CD14-positive monocyte (primary cell): ENCODE measurements around the gene CMTM3. TPM values are rescaled to one million over a fixed set of nuclear protein-coding genes. Genes with fewer than 3 reads are reported as not detected.
A peak's percentile ranks its signal among the peaks of the same experiment; 100 is the strongest.

Experiments
- DNase-seq, 3 donors: peaks; one replicate each; pipeline ENCODE4 v3.0.0-alpha.2; 2011 to 2022
- H2AFZ ChIP-seq: 2 replicates; pipeline ENCODE4 v1.6.0; 2012; ENCODE audit warnings: mild to moderate bottlenecking, low read depth, low read length, inconsistent platforms; ENCODE audit not compliant: insufficient read depth, poor library complexity, severe bottlenecking
- H3K27ac ChIP-seq, 2 donors: 1 replicate in 1 of 2; 2 replicates in 1 of 2; pipeline ENCODE4 v1.5.1; 2012 to 2013; ENCODE audit warnings: low read length in 2 of 2, control low read depth in 1 of 2, inconsistent platforms in 1 of 2, low read depth in 1 of 2, mild to moderate bottlenecking in 1 of 2
- H3K27me3 ChIP-seq, 2 donors: one replicate each; pipeline versions ENCODE4 v1.6.0 to v1.6.1; 2011 to 2013; ENCODE audit warnings: low read length in 2 of 2; ENCODE audit not compliant: control insufficient read depth in 2 of 2, insufficient read depth in 2 of 2
- H3K36me3 ChIP-seq, 2 donors: replicated peaks in 1 of 2; 1 replicate in 1 of 2; 2 replicates in 1 of 2; pipeline versions ENCODE4 v1.5.1 to v1.6.1; 2012 to 2013; ENCODE audit warnings: low read length in 2 of 2, control low read depth in 1 of 2, inconsistent platforms in 1 of 2, mild to moderate bottlenecking in 1 of 2; ENCODE audit not compliant: insufficient read depth in 2 of 2, control insufficient read depth in 1 of 2
- H3K4me1 ChIP-seq, 2 donors: 1 replicate in 1 of 2; 2 replicates in 1 of 2; pipeline versions ENCODE4 v1.5.1 to v1.6.1; 2012 to 2013; ENCODE audit warnings: low read length in 2 of 2, control low read depth in 1 of 2, inconsistent platforms in 1 of 2, mild to moderate bottlenecking in 1 of 2, moderate library complexity in 1 of 2; ENCODE audit not compliant: insufficient read depth in 2 of 2, control insufficient read depth in 1 of 2
- H3K4me2 ChIP-seq: replicated peaks from 2 replicates; pipeline ENCODE3; 2012; ENCODE audit warnings: low read length, moderate library complexity, mild to moderate bottlenecking; ENCODE audit not compliant: poor library complexity, severe bottlenecking; ENCODE audit errors: extremely low read depth
- H3K4me3 ChIP-seq, 3 experiments: fragments of 200-600 bp in 1 of 3; sonication (generic) in 1 of 3; replicated peaks in 1 of 3; 1 replicate in 2 of 3; 2 replicates in 1 of 3; pipeline ENCODE4 v1.5.1; 2011 to 2013; ENCODE audit warnings: low read length in 3 of 3, mild to moderate bottlenecking in 3 of 3, control low read depth in 2 of 3, low read depth in 2 of 3, inconsistent platforms in 1 of 3, moderate library complexity in 1 of 3
- H3K79me2 ChIP-seq: 2 replicates; pipeline ENCODE4 v1.6.0; 2012; ENCODE audit warnings: mild to moderate bottlenecking, control low read depth, inconsistent platforms, low read length, moderate library complexity; ENCODE audit not compliant: insufficient read depth
- H3K9ac ChIP-seq: 2 replicates; pipeline ENCODE4 v1.6.0; 2017; ENCODE audit warnings: low read length, mild to moderate bottlenecking; ENCODE audit not compliant: insufficient read depth, poor library complexity, severe bottlenecking
- H3K9me3 ChIP-seq, 2 donors: replicated peaks in 1 of 2; 1 replicate in 1 of 2; 2 replicates in 1 of 2; pipeline versions ENCODE4 v1.5.1 to v1.6.1; 2012 to 2013; ENCODE audit warnings: low read length in 2 of 2, control low read depth in 1 of 2; ENCODE audit not compliant: control insufficient read depth in 1 of 2, insufficient read depth in 1 of 2
- H4K20me1 ChIP-seq: 2 replicates; pipeline ENCODE4 v1.6.0; 2012; ENCODE audit warnings: mild to moderate bottlenecking, low read length, control low read depth, moderate library complexity; ENCODE audit not compliant: insufficient read depth
- H3K27ac Mint-ChIP-seq, 7 donors: one replicate each; pipeline ENCODE4 v1.8.0; 2020; ENCODE audit warnings: mild to moderate bottlenecking in 7 of 7, mixed read lengths in 7 of 7, moderate library complexity in 6 of 7, inconsistent platforms in 2 of 7
- H3K27me3 Mint-ChIP-seq, 3 donors: one replicate each; pipeline ENCODE4 v1.8.0; 2021 to 2022; ENCODE audit warnings: low read depth in 3 of 3, mild to moderate bottlenecking in 3 of 3, mixed read lengths in 3 of 3, moderate library complexity in 3 of 3, inconsistent platforms in 1 of 3
- H3K36me3 Mint-ChIP-seq, 2 donors: one replicate each; pipeline ENCODE4 v1.8.0; 2020; ENCODE audit warnings: mixed read lengths in 2 of 2, inconsistent platforms in 1 of 2, mild to moderate bottlenecking in 1 of 2
- H3K4me1 Mint-ChIP-seq: one replicate; pipeline ENCODE4 v1.8.0; 2020; ENCODE audit warnings: mild to moderate bottlenecking, mixed read lengths
- H3K4me3 Mint-ChIP-seq, 2 donors: one replicate each; pipeline ENCODE4 v1.8.0; 2020; ENCODE audit warnings: mild to moderate bottlenecking in 2 of 2, mixed read lengths in 2 of 2, moderate library complexity in 1 of 2
- H3K9me3 Mint-ChIP-seq, 7 donors: one replicate each; pipeline ENCODE4 v1.8.0; 2020 to 2022; ENCODE audit warnings: mixed read lengths in 7 of 7, mild to moderate bottlenecking in 6 of 7, moderate library complexity in 6 of 7, inconsistent platforms in 2 of 7
- WGBS: methylation state at CpG from one replicate; pipeline ENCODE4 v1.1.5; 2013; ENCODE audit warnings: missing lambda C conversion rate; ENCODE audit not compliant: insufficient coverage; 5-methylcytosine and 5-hydroxymethylcytosine counted together
- intact Hi-C, 2 donors: fragments of 100-400 bp; cut with micrococcal nuclease; formaldehyde crosslinking; loops; one replicate each; pipeline versions ENCODE4 v1.15.0 to v1.15.1; 2023
- polyA plus RNA-seq, 3 donors: library from polyadenylated mRNA; depleted of rRNA in 1 of 3; unstranded in 2 of 3; stranded (reverse) in 1 of 3; fragments of 300-500 nt in 2 of 3; fragments of >200 nt in 1 of 3; fragmentation: Illumina TruSeq in 2 of 3; gene quantifications; 1 replicate in 2 of 3; 2 replicates in 1 of 3; pipeline ENCODE4 v1.2.3, GENCODE V29; 2012 to 2021
- TF ChIP-seq, protein P1 (sequence below): fragments of 200-600 bp; IDR thresholded peaks from one replicate; pipeline ENCODE4 v1.8.0; 2022; ENCODE audit warnings: antibody characterized with exemption, mild to moderate bottlenecking

CMTM3 gene
- polyA plus RNA-seq, 3 donors: 125 to 131 (median 126) TPM

GRCh38 chr16:66561381-66562080 lies 43.0 kb upstream of the CMTM3 start:
- Histone ChIP-seq H2AFZ (no peak overlapping the region), H3K36me3 (peaks cover 72 to 99% of the 10 kb centered on the region in 2 donors), H3K9me3 (no peaks in the 10 kb centered on the region), H3K27ac (peak overlapping the region in 1 of 2 donors; percentile 30), H4K20me1 (peaks cover 100% of the 10 kb centered on the region), H3K79me2 (peaks cover 96% of the 10 kb centered on the region), H3K9ac (peak overlapping the region; percentile 18), H3K4me1 (peaks cover 0 to 32% of the 10 kb centered on the region in 2 donors), H3K4me2 (no peak overlapping the region), H3K27me3 (no peaks in the 10 kb centered on the region), H3K4me3 (no peak overlapping the region)
- H3K4me3 Mint-ChIP-seq: no peak overlapping the region
- WGBS: no CpG with 5 or more reads among the region's 3 CpGs
- H3K27ac Mint-ChIP-seq: peak overlapping the region; percentile 58 to 85 (median 73)
- TF ChIP-seq, protein P1, sequence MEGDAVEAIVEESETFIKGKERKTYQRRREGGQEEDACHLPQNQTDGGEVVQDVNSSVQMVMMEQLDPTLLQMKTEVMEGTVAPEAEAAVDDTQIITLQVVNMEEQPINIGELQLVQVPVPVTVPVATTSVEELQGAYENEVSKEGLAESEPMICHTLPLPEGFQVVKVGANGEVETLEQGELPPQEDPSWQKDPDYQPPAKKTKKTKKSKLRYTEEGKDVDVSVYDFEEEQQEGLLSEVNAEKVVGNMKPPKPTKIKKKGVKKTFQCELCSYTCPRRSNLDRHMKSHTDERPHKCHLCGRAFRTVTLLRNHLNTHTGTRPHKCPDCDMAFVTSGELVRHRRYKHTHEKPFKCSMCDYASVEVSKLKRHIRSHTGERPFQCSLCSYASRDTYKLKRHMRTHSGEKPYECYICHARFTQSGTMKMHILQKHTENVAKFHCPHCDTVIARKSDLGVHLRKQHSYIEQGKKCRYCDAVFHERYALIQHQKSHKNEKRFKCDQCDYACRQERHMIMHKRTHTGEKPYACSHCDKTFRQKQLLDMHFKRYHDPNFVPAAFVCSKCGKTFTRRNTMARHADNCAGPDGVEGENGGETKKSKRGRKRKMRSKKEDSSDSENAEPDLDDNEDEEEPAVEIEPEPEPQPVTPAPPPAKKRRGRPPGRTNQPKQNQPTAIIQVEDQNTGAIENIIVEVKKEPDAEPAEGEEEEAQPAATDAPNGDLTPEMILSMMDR: no peak
- peaks cover 0 to under 1% (median 0%) of the 10 kb centered on the region in 7 donors for H3K9me3 Mint-ChIP-seq
- H3K36me3 Mint-ChIP-seq: peaks cover 77 to 88% of the 10 kb centered on the region in 2 donors
- intact Hi-C loops: no loop called here
- H3K4me1 Mint-ChIP-seq: peaks cover 39% of the 10 kb centered on the region
- no peaks in the 10 kb centered on the region for H3K27me3 Mint-ChIP-seq
- DNase-seq: no peak

GRCh38 chr16:66562409-66562808 lies 42.1 kb upstream of the CMTM3 start:
- no peak overlapping the region for H3K4me2 ChIP-seq
- WGBS: no CpG with 5 or more reads among the region's 1 CpG
- no peak overlapping the region for H3K9ac ChIP-seq
- no peak overlapping the region for H3K4me3 ChIP-seq
- DNase-seq: no peak
- Mint-ChIP-seq H3K4me3 (no peak overlapping the region), H3K9me3 (peaks cover 0 to 4% (median 0%) of the 10 kb centered on the region in 7 donors), H3K4me1 (peaks cover 34% of the 10 kb centered on the region), H3K27me3 (no peaks in the 10 kb centered on the region), H3K36me3 (peaks cover 83 to 92% of the 10 kb centered on the region in 2 donors), H3K27ac (peak overlapping the region in 4 of 7 donors; percentile 41 to 84 (median 63))
- no peak overlapping the region for H2AFZ ChIP-seq
- no peaks in the 10 kb centered on the region for H3K9me3 ChIP-seq
- peaks cover 0 to 23% of the 10 kb centered on the region in 2 donors for H3K4me1 ChIP-seq
- intact Hi-C loops: no loop called here
- TF ChIP-seq, protein P1: no peak
- peaks cover 78 to 100% of the 10 kb centered on the region in 2 donors for H3K36me3 ChIP-seq
- H3K27ac ChIP-seq: peak overlapping the region in 1 of 2 donors; percentile 46
- no peaks in the 10 kb centered on the region for H3K27me3 ChIP-seq
- peaks cover 98% of the 10 kb centered on the region for H4K20me1 ChIP-seq
- H3K79me2 ChIP-seq: peaks cover 88% of the 10 kb centered on the region
